K562 (cell line): ENCODE results near the gene VENTX.

Source experiments
- CEBPB ChIP-seq: fragments of 450-650 bp; IDR thresholded peaks from 2 replicates; pipeline ENCODE4 v1.6.1; 2016; ENCODE audit warnings: missing genetic modification characterization, missing compliant biosample characterization
- CTBP1 ChIP-seq: fragments of 450-650 bp; IDR thresholded peaks from 2 replicates; pipeline ENCODE4 v1.6.1; 2016; ENCODE audit warnings: borderline replicate concordance
- ZNF830 ChIP-seq: fragments of 250-450 bp; sonication (Bioruptor Pico); IDR thresholded peaks from 2 replicates; pipeline ENCODE4 v1.5.0; 2021; ENCODE audit warnings: mild to moderate bottlenecking

DNA sequence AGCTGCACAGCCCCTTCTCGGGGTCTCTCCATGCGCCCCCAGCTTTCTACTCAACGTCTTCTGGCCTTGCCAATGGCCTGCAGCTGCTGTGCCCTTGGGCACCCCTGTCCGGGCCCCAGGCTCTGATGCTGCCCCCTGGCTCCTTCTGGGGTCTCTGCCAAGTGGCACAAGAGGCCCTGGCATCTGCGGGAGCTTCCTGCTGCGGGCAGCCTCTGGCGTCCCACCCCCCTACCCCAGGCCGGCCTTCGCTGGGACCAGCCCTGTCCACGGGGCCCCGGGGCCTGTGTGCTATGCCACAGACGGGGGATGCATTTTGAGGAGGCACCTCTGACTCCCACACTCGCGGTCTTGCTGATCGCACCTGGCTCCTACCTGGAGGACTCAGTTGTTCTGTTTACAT is 2.3 kb downstream of the VENTX start:
- TF ChIP-seq ZNF830 (CRISPR knock-in tag) (no peak), CEBPB (no peak), CTBP1 (no peak)
